ENCODE data around the gene TMEM234.

TMEM234 gene

DNA sequence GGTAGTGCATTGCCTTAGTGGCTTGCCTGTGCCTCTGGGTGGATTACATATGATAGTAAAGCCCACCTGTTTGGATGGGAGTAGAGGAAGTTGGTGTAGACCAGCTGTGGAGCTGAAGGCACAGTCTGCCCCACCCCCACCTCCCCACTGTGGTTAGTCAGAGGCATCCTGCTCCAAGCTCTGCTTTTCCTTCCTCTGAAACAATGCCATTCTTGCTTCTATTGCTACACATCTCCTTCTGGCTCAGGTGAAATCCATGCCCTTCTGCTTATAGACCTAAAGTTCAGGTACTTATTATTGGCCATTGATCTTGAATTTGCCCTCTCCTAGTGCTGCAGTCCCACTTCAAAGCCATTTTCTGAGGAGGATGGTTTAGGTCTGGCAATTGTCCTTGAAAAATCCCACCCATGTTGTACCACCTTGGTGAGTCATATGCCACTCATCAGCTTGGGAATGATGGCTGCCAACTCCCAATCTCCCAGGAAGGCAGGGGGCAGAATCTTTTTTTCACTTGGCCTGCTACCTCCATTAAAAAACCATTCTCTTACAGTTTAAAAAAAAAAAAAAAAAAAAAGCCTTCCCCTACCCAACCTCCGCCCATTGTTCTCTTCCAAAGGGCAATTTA, 49.4 kb downstream of the TMEM234 start:
- no peak for DNase-seq

- DNase-seq = no peak
Measured at GRCh38 chr1:32170991-32171390, 51.2 kb downstream of the TMEM234 start.

Data from fibroblast of skin of scalp (primary cell).